Activated naive CD8-positive, alpha-beta T cell (primary cell): ENCODE data around the gene GLMN.
"Not testable (repeated sequence)": the region's sequence is repeated elsewhere in the genome, so short reads cannot be mapped to it uniquely, and the experiment has no call there.

Source experiments
- H3K27ac Mint-ChIP-seq: one replicate; pipeline ENCODE4 v1.8.0; 2021; ENCODE audit warnings: mixed read lengths
- H3K27me3 Mint-ChIP-seq: one replicate; pipeline ENCODE4 v1.8.0; 2021; ENCODE audit warnings: mixed read lengths
- H3K36me3 Mint-ChIP-seq: one replicate; pipeline ENCODE4 v1.8.0; 2021; ENCODE audit warnings: mixed read lengths
- H3K4me1 Mint-ChIP-seq: one replicate; pipeline ENCODE4 v1.8.0; 2021; ENCODE audit warnings: low read depth, mixed read lengths
- H3K4me3 Mint-ChIP-seq: one replicate; pipeline ENCODE4 v1.8.0; 2021; ENCODE audit warnings: mild to moderate bottlenecking, mixed read lengths
- H3K9me3 Mint-ChIP-seq: one replicate; pipeline ENCODE4 v1.8.0; 2021; ENCODE audit warnings: low read depth, mixed read lengths

Gene GLMN

DNA sequence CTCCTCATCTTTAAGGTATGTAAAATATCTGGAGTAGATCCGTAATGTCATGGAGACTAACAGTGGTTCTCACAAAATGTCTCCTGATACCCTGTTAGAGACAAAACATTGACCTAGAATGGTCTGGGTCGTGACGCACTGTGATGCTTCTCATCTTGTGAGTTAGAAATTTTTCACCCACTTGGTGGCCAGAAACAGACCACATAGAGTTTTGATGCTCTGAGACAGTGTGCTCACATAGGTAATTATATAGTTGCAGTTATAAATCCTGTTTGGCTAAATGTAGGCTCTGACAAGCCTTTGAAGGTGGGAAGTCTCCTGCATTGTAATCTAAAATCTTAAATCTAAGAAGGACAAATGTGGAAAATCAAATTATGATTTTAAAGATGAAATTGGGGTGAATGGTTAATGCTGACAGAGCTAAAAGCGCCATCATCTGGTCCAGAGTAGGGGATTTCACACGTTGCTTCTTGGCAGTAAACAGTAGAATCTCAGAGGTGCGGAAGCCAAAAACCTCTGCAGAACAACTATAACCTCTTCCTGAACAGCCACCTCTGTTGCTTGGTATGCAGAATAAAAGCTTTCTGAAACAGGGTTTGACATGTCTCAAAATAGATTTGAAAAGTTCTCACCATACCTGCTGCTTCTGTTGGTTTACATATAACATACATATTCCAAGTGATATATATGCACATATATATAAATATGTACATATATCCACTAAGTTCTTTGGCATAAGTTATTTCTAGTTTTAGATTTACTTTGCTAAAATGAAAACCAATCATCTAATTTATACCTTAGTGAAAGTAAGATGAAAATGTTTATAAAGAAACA is 17.2 kb upstream of the GLMN start:
- peaks cover 66% of the 10 kb centered on the region for H3K4me1 Mint-ChIP-seq
- H3K27me3 Mint-ChIP-seq, result no peaks in the 10 kb centered on the region
- H3K4me3 Mint-ChIP-seq, result peak overlapping the region; percentile 21
- H3K36me3 Mint-ChIP-seq, result peaks cover 23% of the 10 kb centered on the region
- H3K27ac Mint-ChIP-seq, result peak overlapping the region; percentile 65
- H3K9me3 Mint-ChIP-seq, result no peaks in the 10 kb centered on the region

DNA sequence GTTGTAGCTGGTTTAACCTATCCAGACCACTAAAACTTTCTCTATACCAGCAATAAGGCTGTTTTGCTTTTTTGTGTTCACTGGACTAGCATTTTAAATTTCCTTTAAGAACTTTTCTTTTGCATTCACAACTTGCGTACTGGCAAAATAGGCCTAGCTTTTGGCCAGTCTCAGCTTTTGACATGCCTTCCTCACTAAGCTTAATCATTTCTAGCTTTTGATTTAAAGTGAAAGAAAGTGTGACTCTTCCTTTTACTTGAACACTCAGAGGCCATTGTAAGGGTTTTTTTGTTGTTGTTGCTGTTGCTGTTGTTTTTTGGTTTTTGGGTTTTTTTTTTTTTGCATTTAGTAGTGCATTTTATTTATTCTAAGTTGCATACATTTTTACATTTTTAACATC is 15.2 kb upstream of the GLMN start:
- peaks cover 18% of the 10 kb centered on the region for H3K36me3 Mint-ChIP-seq
- H3K4me1 Mint-ChIP-seq, result peaks cover 69% of the 10 kb centered on the region
- no peaks in the 10 kb centered on the region for H3K9me3 Mint-ChIP-seq
- H3K4me3 Mint-ChIP-seq, result no peak overlapping the region
- peak overlapping the region; percentile 79 for H3K27ac Mint-ChIP-seq
- H3K27me3 Mint-ChIP-seq, result no peaks in the 10 kb centered on the region

DNA sequence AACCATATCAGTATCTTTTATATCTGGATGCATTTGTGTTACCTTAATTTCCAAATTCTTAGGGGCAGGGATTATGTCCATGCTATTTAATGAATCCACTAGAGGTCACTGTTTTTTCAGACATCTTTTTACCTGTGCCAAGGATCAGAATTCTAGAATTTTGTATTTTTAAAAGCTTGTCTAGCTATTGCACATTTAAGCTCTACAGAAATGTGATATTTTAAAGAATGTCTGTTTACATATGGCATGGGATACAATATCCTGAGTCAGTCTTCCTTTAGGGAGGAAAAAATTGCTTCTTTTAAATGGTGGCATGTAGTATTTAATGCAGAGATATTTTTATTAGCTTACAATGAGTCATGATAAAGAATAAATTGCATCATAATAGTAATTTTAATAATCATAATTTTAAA is 11.4 kb upstream of the GLMN start:
- H3K9me3 Mint-ChIP-seq, result no peaks in the 10 kb centered on the region
- H3K27ac Mint-ChIP-seq, result no peak overlapping the region
- no peak overlapping the region for H3K4me3 Mint-ChIP-seq
- H3K27me3 Mint-ChIP-seq, result no peaks in the 10 kb centered on the region
- peaks cover 14% of the 10 kb centered on the region for H3K36me3 Mint-ChIP-seq
- H3K4me1 Mint-ChIP-seq, result peaks cover 35% of the 10 kb centered on the region

DNA sequence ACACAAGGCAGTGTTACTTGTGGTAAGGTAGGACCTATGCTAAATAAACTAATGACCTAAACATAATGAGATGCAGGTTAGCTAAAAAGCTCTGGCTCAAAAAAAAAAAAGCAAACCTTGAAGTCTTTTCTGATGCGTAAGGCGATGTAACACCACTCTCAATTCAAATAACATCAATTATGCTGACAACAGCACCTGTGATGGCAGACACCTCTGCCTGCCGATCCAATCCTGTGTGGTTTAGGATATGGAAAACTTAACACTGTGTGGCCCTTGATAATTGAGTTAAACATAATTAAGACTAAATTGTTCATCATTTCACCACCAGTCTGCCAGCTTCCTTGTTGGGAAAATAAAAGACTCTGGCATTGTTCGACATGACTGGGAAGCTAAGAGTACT is 9.2 kb upstream of the GLMN start:
- H3K27me3 Mint-ChIP-seq, result no peaks in the 10 kb centered on the region
- peaks cover 8% of the 10 kb centered on the region for H3K36me3 Mint-ChIP-seq
- no peak overlapping the region for H3K4me3 Mint-ChIP-seq
- H3K27ac Mint-ChIP-seq, result no peak overlapping the region
- no peaks in the 10 kb centered on the region for H3K9me3 Mint-ChIP-seq
- peaks cover 18% of the 10 kb centered on the region for H3K4me1 Mint-ChIP-seq

DNA sequence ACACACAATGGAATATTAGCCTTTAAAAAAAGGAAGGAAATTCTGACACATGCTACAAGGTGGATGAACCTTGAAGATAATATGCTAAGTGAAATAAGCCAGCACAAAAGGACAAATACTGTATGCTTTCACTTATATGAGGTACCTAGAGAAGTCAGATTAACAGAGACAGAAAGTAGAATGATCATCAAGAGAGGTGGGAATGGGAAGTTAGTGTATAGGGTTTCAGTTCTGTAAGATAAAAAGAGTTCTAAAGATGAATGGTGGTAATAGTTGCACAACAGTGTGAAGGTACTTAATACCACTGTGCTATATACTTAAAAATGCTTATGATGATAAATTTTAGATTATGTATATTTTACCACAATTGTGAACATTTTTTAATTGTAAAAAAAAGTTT is 7.2 kb upstream of the GLMN start:
- Mint-ChIP-seq H3K27me3 (no peaks in the 10 kb centered on the region), H3K27ac (peak overlapping the region; percentile 80), H3K4me3 (no peak overlapping the region), H3K9me3 (no peaks in the 10 kb centered on the region), H3K36me3 (peaks cover 8% of the 10 kb centered on the region), H3K4me1 (peaks cover 15% of the 10 kb centered on the region)

DNA sequence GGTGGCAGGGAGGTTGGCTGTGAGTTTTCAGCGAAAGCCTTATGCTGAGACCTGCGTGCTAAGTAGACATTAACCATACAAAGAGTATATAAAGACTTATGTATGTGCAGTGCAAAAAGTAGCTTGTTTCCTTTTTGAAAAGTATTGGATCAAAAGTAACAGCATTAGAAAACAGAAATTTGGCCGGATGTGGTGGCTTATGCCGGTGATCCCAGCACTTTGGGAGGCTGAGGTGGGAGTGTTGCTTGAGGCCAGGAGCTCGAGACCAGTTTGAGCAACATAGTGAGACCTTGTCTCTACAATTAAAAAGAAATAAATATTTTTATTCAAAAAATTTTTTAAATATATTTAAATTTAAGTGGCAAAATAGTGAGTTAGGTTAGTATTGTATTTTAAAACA is 2.2 kb upstream of the GLMN start:
- peaks cover 41% of the 10 kb centered on the region for H3K4me1 Mint-ChIP-seq
- H3K4me3 Mint-ChIP-seq, result peak overlapping the region; percentile 51
- no peaks in the 10 kb centered on the region for H3K27me3 Mint-ChIP-seq
- H3K36me3 Mint-ChIP-seq, result peaks cover 12% of the 10 kb centered on the region
- H3K9me3 Mint-ChIP-seq, result no peaks in the 10 kb centered on the region
- no peak overlapping the region for H3K27ac Mint-ChIP-seq

DNA sequence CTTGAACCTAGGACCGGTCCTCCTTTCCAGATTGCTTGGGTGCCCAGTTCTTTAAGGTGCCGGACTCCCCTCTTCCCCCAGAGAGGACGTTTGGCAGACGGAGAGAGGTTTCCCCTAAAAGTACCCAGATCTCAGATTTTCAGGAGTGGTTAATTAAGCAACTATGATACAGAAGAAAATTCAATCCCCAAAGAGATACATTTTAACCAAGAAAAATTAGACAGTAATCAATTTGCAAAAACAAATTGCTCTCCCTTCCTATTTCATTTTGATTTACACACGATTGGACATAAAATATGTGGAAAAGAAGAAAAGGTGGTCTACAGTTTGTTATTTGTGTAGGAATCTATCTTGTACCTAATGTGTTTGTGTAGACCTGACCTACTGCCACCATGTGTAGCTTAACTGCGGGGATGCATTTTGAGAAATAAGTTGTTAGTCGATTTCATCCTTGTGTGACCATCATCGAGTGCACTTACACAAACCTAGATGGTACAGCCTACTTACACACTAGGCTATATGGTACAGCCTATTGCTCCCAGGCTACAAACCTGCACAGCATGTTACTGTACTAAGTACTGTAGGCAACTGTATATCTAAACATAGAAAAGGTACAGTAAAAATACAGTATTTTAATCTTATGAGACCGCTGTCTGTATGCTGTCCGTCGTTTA is 827 bp upstream of the GLMN start:
- H3K4me1 Mint-ChIP-seq, result peaks cover 46% of the 10 kb centered on the region
- H3K27me3 Mint-ChIP-seq, result no peaks in the 10 kb centered on the region
- peak overlapping the region; percentile 97 for H3K27ac Mint-ChIP-seq
- no peaks in the 10 kb centered on the region for H3K9me3 Mint-ChIP-seq
- peaks cover 16% of the 10 kb centered on the region for H3K36me3 Mint-ChIP-seq
- H3K4me3 Mint-ChIP-seq, result peak overlapping the region; percentile 97

DNA sequence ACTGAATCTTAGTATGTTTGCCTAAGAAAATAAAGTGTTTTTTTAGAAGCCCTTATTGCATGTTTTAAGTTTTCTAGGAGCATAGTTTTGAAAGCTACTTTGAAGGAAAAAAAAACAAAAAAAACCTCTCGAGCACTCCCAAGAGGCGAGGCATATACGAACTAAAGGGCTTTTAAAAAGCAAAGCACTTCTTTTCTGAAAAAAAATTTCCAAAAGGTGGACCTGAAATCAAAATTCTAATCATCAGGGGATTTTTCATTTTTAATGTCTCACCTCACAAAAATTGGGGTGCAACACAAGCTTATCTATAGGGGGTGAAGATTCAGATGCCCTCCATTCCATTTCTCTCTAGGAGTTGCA is 594 bp downstream of the GLMN start:
- H3K9me3 Mint-ChIP-seq, result no peaks in the 10 kb centered on the region
- H3K27me3 Mint-ChIP-seq, result no peaks in the 10 kb centered on the region
- H3K4me3 Mint-ChIP-seq, result peak overlapping the region; percentile 97
- peaks cover 46% of the 10 kb centered on the region for H3K4me1 Mint-ChIP-seq
- H3K27ac Mint-ChIP-seq, result peak overlapping the region; percentile 97
- peaks cover 20% of the 10 kb centered on the region for H3K36me3 Mint-ChIP-seq

DNA sequence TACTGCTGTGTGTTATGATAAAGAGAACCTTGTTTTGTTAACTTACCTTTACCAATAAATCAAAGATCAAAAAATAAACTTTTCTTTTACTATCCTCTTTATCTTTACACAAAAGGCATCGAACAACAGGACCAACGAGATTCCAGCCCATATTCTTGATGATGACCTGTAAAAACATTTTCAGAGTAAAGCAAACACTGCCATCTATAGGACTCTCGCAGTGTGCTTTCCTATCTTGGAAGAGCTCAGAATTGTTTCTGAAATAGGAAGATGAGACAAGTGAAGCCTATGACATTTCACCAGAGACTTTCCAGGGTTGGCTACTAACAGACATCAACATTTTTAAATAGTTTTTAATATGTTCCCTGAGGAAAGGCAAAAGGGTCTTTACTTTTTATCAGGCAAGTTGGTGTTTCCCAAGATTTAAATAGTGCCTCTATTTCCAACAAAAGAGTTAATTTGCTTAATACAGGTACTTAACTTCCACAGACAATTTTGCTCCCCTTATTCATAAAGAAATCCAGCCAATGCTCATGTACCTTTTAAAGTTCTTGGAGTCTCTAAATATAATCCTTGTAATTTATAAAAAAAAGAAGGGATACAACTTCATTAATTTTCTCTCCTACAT is 7.3 kb downstream of the GLMN start:
- Mint-ChIP-seq H3K36me3 (peaks cover 29% of the 10 kb centered on the region), H3K4me3 (no peak overlapping the region), H3K4me1 (peaks cover 23% of the 10 kb centered on the region), H3K9me3 (no peaks in the 10 kb centered on the region), H3K27me3 (no peaks in the 10 kb centered on the region), H3K27ac (no peak overlapping the region)

DNA sequence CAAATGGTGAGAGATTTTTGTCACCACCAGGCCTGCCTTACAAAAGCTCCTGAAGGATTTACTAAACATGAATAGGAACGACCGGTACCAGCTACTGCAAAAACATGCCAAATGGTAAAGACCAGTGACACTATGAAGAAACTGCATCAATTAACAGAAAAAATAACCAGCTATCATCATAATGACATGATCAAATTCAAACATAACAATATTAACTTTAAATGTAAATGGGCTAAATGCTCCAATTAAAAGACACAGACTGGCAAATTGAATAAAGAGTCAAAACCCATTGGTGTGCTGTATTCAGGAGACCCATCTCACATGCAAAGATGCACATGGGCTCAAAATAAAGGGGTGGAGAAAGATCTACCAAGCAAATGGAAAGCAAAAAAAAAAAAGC is 17.4 kb downstream of the GLMN start:
- not testable (repeated sequence) for H3K27ac Mint-ChIP-seq, H3K9me3 Mint-ChIP-seq, H3K4me3 Mint-ChIP-seq, H3K27me3 Mint-ChIP-seq
- Mint-ChIP-seq H3K36me3 (peaks cover 57% of the 10 kb centered on the region), H3K4me1 (peaks cover 14% of the 10 kb centered on the region)

DNA sequence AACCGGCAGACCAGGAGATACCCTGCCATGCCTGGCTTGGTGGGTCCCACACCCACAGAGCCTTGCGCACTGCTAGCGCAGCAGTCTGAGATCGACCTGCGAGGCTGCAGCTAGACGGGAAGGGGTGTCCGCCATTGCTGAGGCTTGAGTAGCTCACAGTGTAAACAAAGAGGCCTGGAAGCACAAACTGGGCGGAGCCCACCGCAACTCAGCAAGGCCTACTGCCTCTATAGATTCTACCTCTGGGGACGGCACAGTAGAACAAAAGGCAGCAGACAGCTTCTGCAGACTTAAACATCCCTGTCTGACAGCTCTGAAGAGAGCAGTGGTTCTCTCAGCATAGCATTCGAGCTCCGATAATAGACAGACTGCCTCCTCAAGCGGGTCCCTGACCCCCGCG is 19.0 kb downstream of the GLMN start:
- Mint-ChIP-seq H3K4me1 (peaks cover 14% of the 10 kb centered on the region), H3K36me3 (peaks cover 60% of the 10 kb centered on the region)
- not testable (repeated sequence) for H3K27me3 Mint-ChIP-seq, H3K9me3 Mint-ChIP-seq, H3K4me3 Mint-ChIP-seq, H3K27ac Mint-ChIP-seq

DNA sequence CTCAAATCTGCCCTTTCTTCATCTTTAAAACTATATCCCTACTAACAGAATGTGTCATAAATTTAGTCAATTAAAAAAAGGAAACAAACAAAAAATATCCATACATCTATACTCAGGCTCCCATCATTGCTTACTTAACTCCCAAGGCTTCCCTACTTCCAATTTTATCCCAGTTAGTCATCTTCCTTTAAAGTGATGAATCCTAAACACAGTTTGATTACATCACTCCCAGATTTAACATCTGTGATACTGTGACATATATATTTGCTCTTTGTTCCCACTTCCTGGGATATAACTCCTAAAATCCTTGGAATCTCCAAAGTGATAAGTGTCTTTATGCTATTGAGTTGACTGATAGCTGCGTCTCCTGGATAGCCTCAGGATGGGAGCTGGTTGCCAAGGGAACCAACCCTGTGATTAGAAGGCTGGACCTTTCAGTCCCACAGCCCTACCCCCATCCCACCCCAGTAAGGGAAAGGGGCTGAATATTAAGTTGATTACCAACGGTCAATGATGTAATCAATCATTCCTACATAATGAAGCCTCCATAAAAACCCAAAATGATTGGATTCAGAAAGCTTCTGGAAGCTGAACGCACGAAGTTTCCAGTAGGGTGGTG is 21.6 kb downstream of the GLMN start:
- Mint-ChIP-seq H3K36me3 (peaks cover 49% of the 10 kb centered on the region), H3K9me3 (no peaks in the 10 kb centered on the region), H3K27ac (no peak overlapping the region), H3K27me3 (no peaks in the 10 kb centered on the region), H3K4me1 (peaks cover 2% of the 10 kb centered on the region), H3K4me3 (no peak overlapping the region)

DNA sequence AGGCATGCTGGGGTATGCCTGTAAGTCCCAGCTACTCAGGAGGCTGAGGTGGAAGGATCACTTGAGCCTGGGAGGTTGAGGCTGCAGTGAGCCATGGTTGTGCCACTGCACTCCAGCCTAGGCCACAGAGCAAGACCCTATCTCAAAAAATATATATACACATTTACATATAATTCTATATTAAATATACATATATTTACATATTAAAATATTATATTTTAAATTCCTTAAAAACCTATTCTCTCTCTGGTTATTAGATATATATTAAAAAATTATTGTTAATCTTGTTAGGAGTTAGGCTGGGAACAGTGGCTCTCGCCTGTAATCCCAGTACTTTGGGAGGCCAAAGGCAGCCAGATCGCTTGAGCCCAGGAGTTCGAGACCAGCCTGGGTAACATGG is 22.7 kb downstream of the GLMN start:
- Mint-ChIP-seq H3K36me3 (peaks cover 40% of the 10 kb centered on the region), H3K27ac (no peak overlapping the region), H3K4me3 (no peak overlapping the region), H3K4me1 (no peaks in the 10 kb centered on the region), H3K9me3 (no peaks in the 10 kb centered on the region), H3K27me3 (no peaks in the 10 kb centered on the region)

DNA sequence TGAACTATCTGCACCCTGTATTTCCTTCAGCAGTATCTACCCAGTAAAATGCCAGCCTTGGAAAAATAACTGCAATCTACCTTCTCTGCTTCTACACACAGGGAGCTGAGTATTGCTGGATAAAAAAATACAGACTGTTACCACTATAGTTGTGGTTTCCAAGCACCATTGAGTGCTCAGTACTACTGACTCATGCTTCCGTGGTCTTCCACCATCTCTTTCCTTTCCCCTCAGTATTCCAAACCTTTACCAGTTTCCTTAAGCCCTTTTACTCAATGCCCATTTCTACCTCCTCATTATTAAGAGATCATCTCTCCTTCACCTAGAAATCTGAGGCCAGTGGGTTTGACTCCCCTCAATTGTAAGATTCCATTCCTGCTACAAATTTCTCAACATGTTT is 23.8 kb downstream of the GLMN start:
- H3K4me1 Mint-ChIP-seq, result no peaks in the 10 kb centered on the region

DNA sequence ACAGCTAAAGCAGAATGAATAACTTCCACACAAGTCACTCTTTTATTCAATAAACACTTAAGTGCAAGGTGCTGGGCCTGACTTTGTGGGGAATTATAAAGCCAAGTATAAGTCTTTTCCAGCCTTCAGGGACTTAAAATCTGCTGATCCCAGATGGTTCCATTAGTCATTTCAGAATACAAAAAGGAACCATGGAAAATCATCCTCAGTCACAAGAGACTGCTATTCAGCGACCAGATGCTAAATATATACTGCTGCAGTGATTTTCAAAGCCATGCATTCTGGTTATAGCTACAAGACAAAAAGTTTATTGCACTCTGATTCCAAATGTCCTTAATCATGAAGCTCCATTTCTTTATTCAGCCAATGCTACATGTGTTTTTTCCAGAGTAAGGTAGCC is 25.7 kb downstream of the GLMN start:
- no peaks in the 10 kb centered on the region for H3K4me1 Mint-ChIP-seq
- H3K9me3 Mint-ChIP-seq, result no peaks in the 10 kb centered on the region
- peaks cover 34% of the 10 kb centered on the region for H3K36me3 Mint-ChIP-seq
- no peak overlapping the region for H3K27ac Mint-ChIP-seq
- no peak overlapping the region for H3K4me3 Mint-ChIP-seq
- no peaks in the 10 kb centered on the region for H3K27me3 Mint-ChIP-seq

More for the DNA sequence above, 23.8 kb downstream of the GLMN start:
- Mint-ChIP-seq H3K9me3 (no peaks in the 10 kb centered on the region), H3K36me3 (peaks cover 33% of the 10 kb centered on the region), H3K27me3 (no peaks in the 10 kb centered on the region), H3K27ac (no peak overlapping the region), H3K4me3 (no peak overlapping the region)
